GM12891 (cell line): ENCODE data around the gene BEST2.

Experiments used
- POLR2A ChIP-seq: IDR thresholded peaks from 2 replicates; pipeline ENCODE4 v1.6.1; 2011; ENCODE audit warnings: low read depth, low read length, control low read depth
- POLR2AphosphoS5 ChIP-seq: IDR thresholded peaks from 2 replicates; pipeline ENCODE4 v1.6.1; 2011; ENCODE audit warnings: low read depth, low read length, control low read depth
- SPI1 ChIP-seq: IDR thresholded peaks from 2 replicates; pipeline ENCODE4 v1.6.1; 2011; ENCODE audit warnings: low read depth, low read length, control low read depth

- TF ChIP-seq POLR2A: no peak
- TF ChIP-seq POLR2AphosphoS5: no peak
- TF ChIP-seq SPI1: no peak
These were observed 39.2 kb downstream of the BEST2 start for GRCh38 chr19:12790628-12791344.
